NCI-H2081 (cell line): Measurements from ENCODE around the gene XRCC5.

Source experiments
- DNase-seq, 2 experiments: peaks; one replicate each; lab custom pipeline; 2025; lab: John Stamatoyannopoulos, UW

XRCC5 gene

DNA sequence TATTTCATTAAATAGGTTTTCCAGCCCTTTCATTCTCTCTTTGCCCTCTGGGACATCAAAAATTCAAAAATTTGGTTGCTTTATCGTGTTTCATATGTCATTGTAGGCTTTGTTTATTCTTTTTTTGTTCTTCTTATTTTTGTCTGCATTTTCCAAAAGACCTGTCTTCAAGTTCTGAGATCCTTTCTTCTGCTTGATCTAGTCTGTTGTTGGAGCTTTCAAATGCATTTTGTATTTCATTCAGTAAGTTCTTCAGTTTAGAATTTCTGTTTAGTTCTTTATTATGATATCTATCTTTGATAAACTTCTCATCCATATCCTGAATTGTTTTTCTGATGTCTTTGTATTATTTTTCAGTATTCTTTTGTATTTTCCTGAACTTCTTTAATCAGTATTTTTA is 123.6 kb downstream of the XRCC5 start:
- DNase-seq, result no peak

- no peak for DNase-seq
These were observed 124.3 kb downstream of the XRCC5 start for GRCh38 chr2:216233281-216233995.

GRCh38 chr2:216234106-216234505 is 125.0 kb downstream of the XRCC5 start:
- DNase-seq, result no peak

DNA sequence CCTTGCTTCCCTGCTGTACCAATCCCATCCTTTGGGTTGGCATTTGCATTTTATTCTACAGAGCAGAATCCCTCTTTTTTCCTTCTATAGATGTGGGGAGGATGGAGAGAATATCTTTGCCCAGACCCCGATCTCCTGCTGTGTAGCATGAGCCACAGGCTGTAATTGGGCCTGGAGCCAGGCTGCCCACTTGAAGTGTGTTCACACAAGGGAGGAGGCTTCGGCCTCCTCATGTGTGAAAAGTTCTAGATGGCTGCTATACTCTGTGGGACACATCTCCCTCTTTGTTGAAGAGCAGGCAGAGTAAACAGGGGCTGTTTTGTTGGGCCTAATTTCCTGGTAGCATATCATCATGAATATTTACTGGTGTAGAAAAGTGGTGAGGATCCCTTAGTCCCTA is 126.3 kb downstream of the XRCC5 start:
- peak in 1 of 2 experiments; percentile 44 for DNase-seq

DNA sequence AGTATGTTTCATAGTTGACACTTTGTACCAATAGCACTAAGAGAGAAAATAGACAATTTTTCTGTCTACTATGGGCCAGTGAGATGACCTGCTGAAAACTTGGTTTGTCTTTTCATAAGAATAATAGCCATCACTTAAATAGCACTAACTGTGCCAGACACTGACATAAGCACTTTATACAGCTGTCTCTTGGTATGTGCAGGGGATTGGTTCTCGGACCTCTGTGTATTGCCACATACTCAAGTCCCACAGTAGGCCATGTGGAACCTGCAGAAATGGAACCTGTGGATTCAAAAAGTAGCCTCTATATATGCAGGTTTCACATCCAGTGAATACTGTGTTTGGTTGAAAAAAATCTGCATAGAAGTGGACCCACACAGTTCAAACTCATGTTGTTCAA is 126.7 kb downstream of the XRCC5 start:
- DNase-seq, result no peak

DNA sequence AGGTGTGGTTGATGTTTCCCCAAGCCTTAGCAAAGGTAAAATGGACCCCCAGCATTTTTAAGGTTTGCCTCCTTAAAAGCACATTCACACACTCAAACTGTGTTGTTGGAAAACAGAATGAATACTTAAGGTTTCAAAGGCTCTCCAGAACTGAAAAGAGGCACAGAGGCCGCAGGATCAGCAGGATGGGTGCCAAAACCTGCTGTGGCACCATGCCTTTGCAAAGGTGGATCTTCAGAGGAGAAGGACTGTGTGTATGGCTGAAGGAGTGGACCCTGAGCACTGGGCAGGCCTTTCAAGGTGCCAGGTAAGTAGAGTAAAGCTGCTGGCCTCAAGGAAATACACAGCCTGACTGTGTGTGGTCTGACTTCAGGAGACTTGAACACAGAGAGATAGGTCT is 127.3 kb downstream of the XRCC5 start:
- no peak for DNase-seq

- peak; percentile 69 to 91 for DNase-seq
These were observed 133.2 kb downstream of the XRCC5 start for GRCh38 chr2:216242365-216242764.

DNA sequence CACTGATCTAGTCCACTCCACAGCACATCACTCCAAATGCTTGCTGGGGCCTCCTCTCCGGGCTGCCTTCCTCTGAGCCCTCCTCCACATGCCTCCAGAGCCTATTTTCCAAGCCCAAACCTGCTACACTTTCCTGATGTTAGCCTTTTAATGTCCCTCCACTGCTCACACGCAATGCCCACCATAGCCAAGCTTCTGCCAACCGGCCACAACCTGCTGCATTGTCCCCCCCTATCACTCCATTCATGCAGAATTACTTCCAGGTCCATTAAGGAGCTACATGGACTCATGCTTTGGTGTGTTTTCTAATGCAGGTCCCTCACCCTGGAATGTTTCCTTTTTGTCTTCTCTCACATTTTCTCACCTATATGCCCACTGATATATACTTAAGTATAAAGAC is 133.9 kb downstream of the XRCC5 start:
- DNase-seq, result no peak

GRCh38 chr2:216245391-216245975 is 136.3 kb downstream of the XRCC5 start:
- no peak for DNase-seq

- no peak for DNase-seq
These were observed 137.6 kb downstream of the XRCC5 start for GRCh38 chr2:216246766-216247165.
